ENCODE results near the gene PIK3IP1.
"Not testable (repeated sequence)": the region's sequence is repeated elsewhere in the genome, so short reads cannot be mapped to it uniquely, and the experiment has no call there.

PIK3IP1 gene

GRCh38 chr22:31259798-31260473, 32.4 kb downstream of the PIK3IP1 start:
- H3K36me3 ChIP-seq (ENCODE audit: insufficient read depth, low read length), result peaks cover 56% of the 10 kb centered on the region

DNA sequence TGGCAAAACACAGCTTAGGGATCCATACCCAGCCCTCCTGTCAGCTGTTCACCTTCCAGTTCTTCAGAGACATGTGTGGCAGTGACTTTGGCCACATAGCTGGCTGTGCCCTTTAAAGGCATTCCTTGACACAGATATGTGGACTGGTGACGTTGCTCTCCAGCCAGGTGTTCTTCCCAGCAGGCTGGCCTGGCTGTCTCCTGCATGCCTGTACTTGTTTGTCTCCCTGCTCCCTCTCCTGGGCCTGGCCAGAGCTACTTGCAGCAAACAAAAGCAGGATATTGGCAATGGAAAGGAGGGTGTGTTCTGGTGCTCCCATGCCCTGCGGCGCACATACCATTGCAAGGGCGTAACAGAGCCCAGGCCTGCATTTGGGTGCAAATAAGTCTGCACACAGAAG, 38.3 kb downstream of the PIK3IP1 start:
- H3K4me1 ChIP-seq (ENCODE audit: insufficient read depth, low read length), result peaks cover 9% of the 10 kb centered on the region
- no peaks in the 10 kb centered on the region for H3K9me3 ChIP-seq (ENCODE audit: low read length)
- H3K36me3 ChIP-seq (ENCODE audit: insufficient read depth, low read length), result peaks cover 10% of the 10 kb centered on the region
- no peaks in the 10 kb centered on the region for H3K27me3 ChIP-seq (ENCODE audit: control insufficient read depth in 1 of 2, insufficient read depth in 2 of 2, low read length in 2 of 2)
- H3K9ac ChIP-seq (ENCODE audit: low read length), result no peak overlapping the region
- H3K4me3 ChIP-seq (ENCODE audit: low read depth in 1 of 2, low read length in 2 of 2), result no peak overlapping the region
- H3K27ac ChIP-seq (ENCODE audit: low read depth, low read length), result no peak overlapping the region

More at GRCh38 chr22:31259798-31260473, 32.4 kb downstream of the PIK3IP1 start:
- Histone ChIP-seq H3K27ac (ENCODE audit: low read depth, low read length) (no peak overlapping the region), H3K9ac (ENCODE audit: low read length) (no peak overlapping the region), H3K4me3 (ENCODE audit: low read depth in 1 of 2, low read length in 2 of 2) (no peak overlapping the region), H3K27me3 (ENCODE audit: control insufficient read depth in 1 of 2, insufficient read depth in 2 of 2, low read length in 2 of 2) (no peaks in the 10 kb centered on the region), H3K9me3 (ENCODE audit: low read length) (no peaks in the 10 kb centered on the region), H3K4me1 (ENCODE audit: insufficient read depth, low read length) (no peaks in the 10 kb centered on the region)

- Histone ChIP-seq H3K27ac (ENCODE audit: low read depth, low read length) (no peak overlapping the region), H3K4me1 (ENCODE audit: insufficient read depth, low read length) (peaks cover 18% of the 10 kb centered on the region), H3K4me3 (ENCODE audit: low read depth in 1 of 2, low read length in 2 of 2) (no peak overlapping the region), H3K9ac (ENCODE audit: low read length) (no peak overlapping the region), H3K9me3 (ENCODE audit: low read length) (no peaks in the 10 kb centered on the region), H3K36me3 (ENCODE audit: insufficient read depth, low read length) (no peaks in the 10 kb centered on the region), H3K27me3 (ENCODE audit: control insufficient read depth in 1 of 2, insufficient read depth in 2 of 2, low read length in 2 of 2) (no peaks in the 10 kb centered on the region)
Measured at GRCh38 chr22:31250740-31251600, 41.3 kb downstream of the PIK3IP1 start.

DNA sequence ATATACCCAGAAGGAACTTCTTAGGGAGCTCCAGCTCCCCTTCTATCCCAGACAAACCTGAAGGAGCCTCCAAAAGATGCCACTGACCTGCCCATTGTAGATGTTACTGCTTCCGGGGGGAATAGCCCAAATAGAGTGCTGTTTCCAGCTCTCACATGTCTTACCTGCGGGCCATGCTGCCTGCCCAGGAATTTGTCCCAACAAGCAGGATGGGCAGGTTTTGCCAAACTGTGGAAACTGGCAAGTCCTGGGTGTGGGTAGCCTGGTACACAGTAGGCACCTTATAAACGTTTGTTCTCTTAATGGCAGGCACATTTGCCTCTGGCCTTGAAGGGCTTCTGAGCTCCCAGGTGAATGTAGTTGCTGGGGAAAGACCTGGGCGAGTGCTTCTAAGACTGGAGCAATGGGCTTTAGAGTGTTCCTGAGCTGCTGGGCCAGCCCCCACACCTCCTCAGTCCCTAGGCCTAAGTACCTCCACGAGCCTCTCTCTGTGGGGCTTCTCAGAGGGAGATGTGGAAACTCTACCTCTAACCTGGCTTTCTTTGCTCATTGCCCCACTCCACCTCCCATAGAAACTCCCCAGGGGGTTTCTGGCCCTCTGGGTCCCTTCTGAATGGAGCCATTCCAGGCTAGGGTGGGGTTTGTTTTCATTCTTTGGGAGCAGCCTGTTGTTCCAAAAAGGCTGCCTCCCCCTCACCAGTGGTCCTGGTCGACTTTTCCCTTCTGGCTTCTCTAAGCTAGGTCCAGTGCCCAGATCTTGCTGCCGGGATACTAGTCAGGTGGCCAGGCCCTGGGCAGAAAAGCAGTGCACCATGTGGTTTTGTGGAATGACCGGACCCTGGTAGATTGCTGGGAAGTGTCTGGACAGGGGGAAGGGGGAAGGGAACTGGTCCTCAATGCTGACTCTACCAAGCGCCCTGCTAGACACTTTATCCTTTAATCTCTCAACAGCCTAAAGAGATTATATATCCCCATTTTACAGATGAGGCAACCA, 43.0 kb downstream of the PIK3IP1 start:
- Histone ChIP-seq H3K27ac (ENCODE audit: low read depth, low read length) (no peak overlapping the region), H3K9me3 (ENCODE audit: low read length) (no peaks in the 10 kb centered on the region), H3K27me3 (ENCODE audit: control insufficient read depth in 1 of 2, insufficient read depth in 2 of 2, low read length in 2 of 2) (no peaks in the 10 kb centered on the region), H3K36me3 (ENCODE audit: insufficient read depth, low read length) (no peaks in the 10 kb centered on the region), H3K9ac (ENCODE audit: low read length) (peak overlapping the region; percentile 60), H3K4me3 (ENCODE audit: low read depth in 1 of 2, low read length in 2 of 2) (peak overlapping the region in 1 of 2 donors; percentile 70), H3K4me1 (ENCODE audit: insufficient read depth, low read length) (peaks cover 24% of the 10 kb centered on the region)

- Histone ChIP-seq H3K27me3 (ENCODE audit: control insufficient read depth in 1 of 2, insufficient read depth in 2 of 2, low read length in 2 of 2) (no peaks in the 10 kb centered on the region), H3K27ac (ENCODE audit: low read depth, low read length) (peak overlapping the region; percentile 43), H3K36me3 (ENCODE audit: insufficient read depth, low read length) (no peaks in the 10 kb centered on the region), H3K9ac (ENCODE audit: low read length) (peak overlapping the region; percentile 60), H3K4me3 (ENCODE audit: low read depth in 1 of 2, low read length in 2 of 2) (peak overlapping the region; percentile 46 to 70), H3K4me1 (ENCODE audit: insufficient read depth, low read length) (peaks cover 34% of the 10 kb centered on the region), H3K9me3 (ENCODE audit: low read length) (no peaks in the 10 kb centered on the region)
Measured at GRCh38 chr22:31248138-31248745, 44.0 kb downstream of the PIK3IP1 start.

DNA sequence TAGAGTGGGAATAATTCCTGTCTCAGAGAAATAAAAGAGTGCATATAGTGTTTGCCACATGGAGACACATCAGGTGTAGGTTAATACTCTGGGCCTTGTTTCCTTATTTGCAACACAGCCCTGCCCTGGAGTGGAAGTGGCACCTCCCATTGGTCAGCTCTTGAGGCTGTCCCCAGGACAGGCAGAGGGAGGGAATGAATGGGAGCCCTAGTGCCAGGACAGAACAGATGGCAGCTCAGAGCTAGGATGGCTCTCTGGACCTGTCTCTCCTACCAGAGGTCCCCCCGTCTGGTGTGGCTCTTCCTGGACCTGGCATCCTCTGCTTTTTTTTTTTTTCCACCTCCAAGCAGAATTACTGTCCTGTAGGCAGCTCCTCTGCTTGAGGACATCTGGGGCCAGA, 44.6 kb downstream of the PIK3IP1 start:
- Histone ChIP-seq H3K27ac (ENCODE audit: low read depth, low read length) (no peak overlapping the region), H3K27me3 (ENCODE audit: control insufficient read depth in 1 of 2, insufficient read depth in 2 of 2, low read length in 2 of 2) (no peaks in the 10 kb centered on the region), H3K36me3 (ENCODE audit: insufficient read depth, low read length) (no peaks in the 10 kb centered on the region), H3K4me1 (ENCODE audit: insufficient read depth, low read length) (peaks cover 35% of the 10 kb centered on the region), H3K9me3 (ENCODE audit: low read length) (no peaks in the 10 kb centered on the region), H3K9ac (ENCODE audit: low read length) (no peak overlapping the region), H3K4me3 (ENCODE audit: low read depth in 1 of 2, low read length in 2 of 2) (peak overlapping the region in 1 of 2 donors; percentile 70)

DNA sequence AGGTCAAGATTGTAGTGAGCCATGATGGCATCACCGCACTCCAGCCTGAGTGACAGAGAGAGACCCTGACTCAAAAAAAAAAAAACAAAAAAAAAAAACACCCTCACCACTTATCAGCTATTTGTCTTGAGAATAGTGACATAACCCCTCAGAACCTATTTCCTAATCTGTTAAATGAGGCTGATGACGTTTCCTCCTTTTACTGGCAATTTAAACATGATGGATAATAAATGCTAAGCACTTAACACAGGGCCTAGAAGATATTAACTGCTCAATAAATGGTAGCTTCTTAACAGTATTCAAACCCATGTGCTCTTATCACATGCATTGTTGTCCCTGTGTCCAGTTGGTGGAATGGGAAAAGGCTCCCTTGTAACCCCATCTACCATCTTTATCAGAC, 45.6 kb downstream of the PIK3IP1 start:
- no peak overlapping the region for H3K4me3 ChIP-seq (ENCODE audit: low read depth in 1 of 2, low read length in 2 of 2)

DNA sequence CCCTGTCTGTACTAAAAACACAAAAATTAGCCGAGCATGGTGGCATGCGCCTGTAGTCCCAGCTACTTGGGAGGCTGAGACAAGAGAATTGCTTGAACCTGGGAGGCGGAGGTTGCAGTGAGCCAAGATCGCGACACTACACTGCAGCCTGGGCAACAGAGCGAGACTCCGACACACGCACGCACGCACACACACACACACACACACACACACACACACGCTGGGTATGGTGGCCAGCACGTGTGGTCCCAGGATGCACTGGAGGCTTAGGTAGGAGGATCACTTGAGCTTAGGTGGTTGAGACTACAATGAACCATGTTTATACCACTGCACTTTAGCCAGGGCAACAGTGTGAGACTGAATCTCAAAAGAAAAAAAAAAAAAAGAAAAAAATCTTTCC, 46.3 kb downstream of the PIK3IP1 start:
- peaks cover 35% of the 10 kb centered on the region for H3K4me1 ChIP-seq (ENCODE audit: insufficient read depth, low read length)
- not testable (repeated sequence) for H3K9ac ChIP-seq (ENCODE audit: low read length); H3K27ac ChIP-seq (ENCODE audit: low read depth, low read length); H3K27me3 ChIP-seq (ENCODE audit: control insufficient read depth in 1 of 2, insufficient read depth in 2 of 2, low read length in 2 of 2); H3K9me3 ChIP-seq (ENCODE audit: low read length); H3K36me3 ChIP-seq (ENCODE audit: insufficient read depth, low read length); H3K4me3 ChIP-seq (ENCODE audit: low read depth in 1 of 2, low read length in 2 of 2)

More for the DNA sequence above, 45.6 kb downstream of the PIK3IP1 start:
- H3K4me1 ChIP-seq (ENCODE audit: insufficient read depth, low read length), result peaks cover 35% of the 10 kb centered on the region
- H3K27me3 ChIP-seq (ENCODE audit: control insufficient read depth in 1 of 2, insufficient read depth in 2 of 2, low read length in 2 of 2), result no peaks in the 10 kb centered on the region
- no peaks in the 10 kb centered on the region for H3K36me3 ChIP-seq (ENCODE audit: insufficient read depth, low read length)
- H3K9me3 ChIP-seq (ENCODE audit: low read length), result no peaks in the 10 kb centered on the region
- H3K27ac ChIP-seq (ENCODE audit: low read depth, low read length), result no peak overlapping the region
- H3K9ac ChIP-seq (ENCODE audit: low read length), result no peak overlapping the region

DNA sequence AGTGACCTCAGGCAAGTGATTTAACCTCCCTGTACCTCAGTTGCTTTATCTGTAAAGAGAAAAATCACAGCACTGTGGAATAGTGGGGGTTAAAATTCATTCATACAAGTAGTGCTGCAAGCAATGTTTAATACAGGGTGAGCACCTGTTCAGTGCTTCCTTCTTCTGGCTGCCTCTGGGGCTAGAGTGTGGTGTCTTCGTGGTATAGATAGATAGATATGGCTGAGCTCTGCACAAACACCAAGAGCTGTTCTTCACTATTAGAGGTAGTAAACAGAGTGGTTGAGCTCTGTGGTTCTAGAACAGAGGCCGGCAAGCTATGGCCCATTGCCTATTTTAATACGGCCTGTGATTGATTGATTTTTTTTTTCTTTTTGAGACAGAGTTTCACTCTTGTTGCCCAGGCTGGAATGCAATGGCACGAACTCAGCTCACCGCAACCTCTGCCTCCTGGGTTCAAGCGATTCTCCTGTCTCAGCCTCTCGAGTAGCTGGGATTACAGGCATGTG, 47.3 kb downstream of the PIK3IP1 start:
- Histone ChIP-seq H3K4me1 (ENCODE audit: insufficient read depth, low read length) (peaks cover 35% of the 10 kb centered on the region), H3K27me3 (ENCODE audit: control insufficient read depth in 1 of 2, insufficient read depth in 2 of 2, low read length in 2 of 2) (no peaks in the 10 kb centered on the region), H3K9me3 (ENCODE audit: low read length) (no peaks in the 10 kb centered on the region), H3K27ac (ENCODE audit: low read depth, low read length) (no peak overlapping the region), H3K4me3 (ENCODE audit: low read depth in 1 of 2, low read length in 2 of 2) (no peak overlapping the region), H3K9ac (ENCODE audit: low read length) (no peak overlapping the region), H3K36me3 (ENCODE audit: insufficient read depth, low read length) (no peaks in the 10 kb centered on the region)

- H3K36me3 ChIP-seq (ENCODE audit: insufficient read depth, low read length), result no peaks in the 10 kb centered on the region
- no peak overlapping the region for H3K9ac ChIP-seq (ENCODE audit: low read length)
- H3K27me3 ChIP-seq (ENCODE audit: control insufficient read depth in 1 of 2, insufficient read depth in 2 of 2, low read length in 2 of 2), result no peaks in the 10 kb centered on the region
- no peak overlapping the region for H3K27ac ChIP-seq (ENCODE audit: low read depth, low read length)
- H3K4me1 ChIP-seq (ENCODE audit: insufficient read depth, low read length), result peaks cover 29% of the 10 kb centered on the region
- H3K9me3 ChIP-seq (ENCODE audit: low read length), result no peaks in the 10 kb centered on the region
- H3K4me3 ChIP-seq (ENCODE audit: low read depth in 1 of 2, low read length in 2 of 2), result no peak overlapping the region
Measured at GRCh38 chr22:31244046-31244942, 48.0 kb downstream of the PIK3IP1 start.

Data from muscle layer of colon (tissue), 2 donors.